ENCODE measurements around the gene TOX2.
A peak's percentile ranks its signal among the peaks of the same experiment; 100 is the strongest.
"Not testable (repeated sequence)": the region's sequence is repeated elsewhere in the genome, so short reads cannot be mapped to it uniquely, and the experiment has no call there.

The TOX2 gene

GRCh38 chr20:44039147-44039546 lies 124.5 kb downstream of the TOX2 start:
- no peak for DNase-seq

- DNase-seq = no peak
Measured at GRCh38 chr20:44039741-44040140, 125.1 kb downstream of the TOX2 start.

- no peak for DNase-seq
Measured at GRCh38 chr20:44040202-44040915, 125.7 kb downstream of the TOX2 start.

GRCh38 chr20:44041001-44041400 lies 126.3 kb downstream of the TOX2 start:
- DNase-seq = no peak

GRCh38 chr20:44044712-44045111 lies 130.1 kb downstream of the TOX2 start:
- not testable (repeated sequence) for DNase-seq

GRCh38 chr20:44050327-44050726 lies 135.7 kb downstream of the TOX2 start:
- no peak for DNase-seq

- no peak for DNase-seq
Measured at GRCh38 chr20:44050925-44051660, 136.4 kb downstream of the TOX2 start.

- DNase-seq = no peak
Measured at GRCh38 chr20:44051661-44052000, 137.0 kb downstream of the TOX2 start.

GRCh38 chr20:44052166-44052565 lies 137.5 kb downstream of the TOX2 start:
- DNase-seq = no peak

- DNase-seq = no peak
Measured at GRCh38 chr20:44053046-44053445, 138.4 kb downstream of the TOX2 start.

GRCh38 chr20:44054118-44054517 lies 139.5 kb downstream of the TOX2 start:
- DNase-seq = no peak

- DNase-seq = no peak
Measured at GRCh38 chr20:44054849-44055248, 140.2 kb downstream of the TOX2 start.

GRCh38 chr20:44056010-44056698 lies 141.5 kb downstream of the TOX2 start:
- peak in 2 of 4 experiments; percentile 54 to 69 for DNase-seq

- no peak for DNase-seq
Measured at GRCh38 chr20:44057698-44058675, 143.3 kb downstream of the TOX2 start.

GRCh38 chr20:44064501-44065400 lies 150.1 kb downstream of the TOX2 start:
- no peak for DNase-seq

GRCh38 chr20:44065401-44066340 lies 151.0 kb downstream of the TOX2 start:
- DNase-seq = no peak

- DNase-seq = no peak
Measured at GRCh38 chr20:44066645-44067606, 152.3 kb downstream of the TOX2 start.

GRCh38 chr20:44067650-44068081 lies 153.0 kb downstream of the TOX2 start:
- DNase-seq = no peak
